ENCODE results near the gene WWTR1.

DNA sequence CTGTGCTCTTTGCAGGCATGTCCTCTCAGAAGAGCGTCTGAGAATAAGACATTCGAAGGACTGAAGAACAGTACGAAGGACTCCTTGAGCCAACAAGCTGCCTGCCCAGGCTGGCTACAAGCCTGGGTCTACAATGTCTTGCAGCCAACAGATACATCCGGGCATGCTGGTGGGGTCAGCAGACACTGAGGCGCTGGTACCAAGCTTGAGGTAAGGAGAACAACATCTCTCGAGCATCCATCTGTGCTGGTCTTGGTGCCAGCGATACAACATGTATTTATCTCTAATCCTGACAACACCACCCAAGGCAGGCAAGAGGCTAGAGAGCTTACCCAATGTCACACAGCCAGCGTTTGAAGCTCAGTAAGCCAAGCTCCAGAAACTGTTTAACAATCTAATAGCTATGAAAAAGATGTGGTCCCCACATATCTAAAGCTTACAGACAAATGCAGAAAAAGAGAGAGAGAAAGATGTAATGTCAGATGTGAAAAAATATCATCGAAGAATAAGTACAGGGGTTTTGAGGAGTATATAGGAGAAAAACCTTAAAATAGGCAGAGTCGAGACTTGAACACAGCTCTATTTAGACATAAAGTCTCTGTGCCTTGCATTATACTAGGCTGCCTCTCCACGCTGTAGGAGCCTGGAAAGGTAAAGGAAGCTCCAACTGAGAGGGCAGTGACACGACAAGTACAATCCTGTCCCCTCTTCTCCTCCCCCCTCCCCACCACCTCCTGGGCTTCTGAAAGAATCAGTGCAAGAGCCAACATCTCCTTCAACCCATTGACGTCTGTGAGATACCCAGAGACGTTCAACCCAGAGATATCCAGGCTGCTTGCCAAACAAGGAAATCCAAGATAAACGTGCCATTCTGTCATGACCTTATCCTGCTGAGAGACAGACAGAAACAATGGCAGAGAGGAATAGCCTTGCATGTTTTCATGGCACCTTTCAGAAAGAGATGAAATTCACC lies 39.4 kb downstream of the WWTR1 start:
- no peak for TF ChIP-seq GATA3 (IDR thresholded peaks at IDR 0.05; ENCODE audit: low read depth, low read length)
- no peak for TF ChIP-seq GATA2 (IDR thresholded peaks at IDR 0.05; ENCODE audit: low read depth, low read length)
